ENCODE results near the gene CTCF.
"Not testable (repeated sequence)": the region's sequence is repeated elsewhere in the genome, so short reads cannot be mapped to it uniquely, and the experiment has no call there.

The CTCF gene

GRCh38 chr16:67530013-67530939 is 32.0 kb upstream of the CTCF start:
- H3K27ac ChIP-seq (ENCODE audit: low read length, poor library complexity, severe bottlenecking): peak overlapping the region; percentile 43
- peak overlapping the region; percentile 83 for H2AK5ac ChIP-seq (ENCODE audit: low read length, severe bottlenecking)
- H2BK15ac ChIP-seq (ENCODE audit: low read depth, poor library complexity, severe bottlenecking): peak overlapping the region; percentile 71
- H3K9me3 ChIP-seq (ENCODE audit: control insufficient read depth, low read length): no peaks in the 10 kb centered on the region
- peak overlapping the region; percentile 87 to 96 for H3K4me3 ChIP-seq (ENCODE audit: insufficient read depth in 1 of 2, low read depth in 1 of 2, low read length in 2 of 2)
- H3K36me3 ChIP-seq (ENCODE audit: control insufficient read depth in 1 of 2, insufficient read depth in 2 of 2, low read depth in 1 of 2, low read length in 2 of 2): peaks cover 3 to 12% of the 10 kb centered on the region in 2 experiments
- DNase-seq: peak; percentile 87
- H4K8ac ChIP-seq (ENCODE audit: low read length): peak overlapping the region; percentile 79
- H3K14ac ChIP-seq (ENCODE audit: low read length in 2 of 2): peak overlapping the region in 1 of 2 experiments; percentile 99
- peak overlapping the region; percentile 78 to 98 for H3K18ac ChIP-seq (ENCODE audit: low read depth in 1 of 2, low read length in 2 of 2)
- peak overlapping the region; percentile 83 for H4K91ac ChIP-seq (ENCODE audit: low read length)
- 8% methylated on average over 46 of the region's 48 CpGs for WGBS
- no peaks in the 10 kb centered on the region for H3K27me3 ChIP-seq (ENCODE audit: control insufficient read depth in 1 of 2, insufficient read depth in 1 of 2, low read length in 2 of 2)
- peaks cover 14% of the 10 kb centered on the region for H3K79me1 ChIP-seq (replicated peaks; ENCODE audit: low read length, poor library complexity, severe bottlenecking)
- peak overlapping the region; percentile 12 for H2BK5ac ChIP-seq (ENCODE audit: low read depth, low read length, poor library complexity, severe bottlenecking)
- H3K4me2 ChIP-seq (ENCODE audit: low read length, poor library complexity, severe bottlenecking): peak overlapping the region; percentile 97
- peak overlapping the region; percentile 94 to 99 for H3K4ac ChIP-seq (ENCODE audit: low read depth in 1 of 2, low read length in 2 of 2)
- H3K4me1 ChIP-seq (ENCODE audit: control insufficient read depth, insufficient read depth, low read depth, low read length): peaks cover 37% of the 10 kb centered on the region
- peak overlapping the region; percentile 89 for H2BK120ac ChIP-seq (ENCODE audit: low read depth, low read length)
- no peak overlapping the region for H2AFZ ChIP-seq (ENCODE audit: low read depth, low read length)
- peak overlapping the region in 1 of 2 experiments; percentile 96 for H3K23ac ChIP-seq (ENCODE audit: low read length in 2 of 2)
- peak overlapping the region; percentile 96 for H3K9ac ChIP-seq (ENCODE audit: low read length)
- peak overlapping the region; percentile 69 to 93 for H2BK12ac ChIP-seq (ENCODE audit: low read length in 2 of 2)

- Histone ChIP-seq H3K27me3 (ENCODE audit: control insufficient read depth in 1 of 2, insufficient read depth in 1 of 2, low read length in 2 of 2) (no peaks in the 10 kb centered on the region), H3K36me3 (ENCODE audit: control insufficient read depth in 1 of 2, insufficient read depth in 2 of 2, low read depth in 1 of 2, low read length in 2 of 2) (peaks cover 4 to 17% of the 10 kb centered on the region in 2 experiments), H3K4me1 (ENCODE audit: control insufficient read depth, insufficient read depth, low read depth, low read length) (peaks cover 40% of the 10 kb centered on the region), H3K4ac (ENCODE audit: low read depth in 1 of 2, low read length in 2 of 2) (no peak overlapping the region), H2AK5ac (ENCODE audit: low read length, severe bottlenecking) (peak overlapping the region; percentile 1), H3K18ac (ENCODE audit: low read depth in 1 of 2, low read length in 2 of 2) (no peak overlapping the region), H3K79me1 (replicated peaks; ENCODE audit: low read length, poor library complexity, severe bottlenecking) (peaks cover 20% of the 10 kb centered on the region), H4K91ac (ENCODE audit: low read length) (peak overlapping the region; percentile 76), H3K9ac (ENCODE audit: low read length) (peak overlapping the region; percentile 96), H3K14ac (ENCODE audit: low read length in 2 of 2) (no peak overlapping the region), H3K4me2 (ENCODE audit: low read length, poor library complexity, severe bottlenecking) (peak overlapping the region; percentile 97), H3K27ac (ENCODE audit: low read length, poor library complexity, severe bottlenecking) (peak overlapping the region; percentile 6), H2BK12ac (ENCODE audit: low read length in 2 of 2) (peak overlapping the region; percentile 21 to 69), H4K8ac (ENCODE audit: low read length) (peak overlapping the region; percentile 79), H3K23ac (ENCODE audit: low read length in 2 of 2) (no peak overlapping the region), H2AFZ (ENCODE audit: low read depth, low read length) (no peak overlapping the region), H2BK5ac (ENCODE audit: low read depth, low read length, poor library complexity, severe bottlenecking) (no peak overlapping the region), H2BK15ac (ENCODE audit: low read depth, poor library complexity, severe bottlenecking) (no peak overlapping the region), H3K9me3 (ENCODE audit: control insufficient read depth, low read length) (no peaks in the 10 kb centered on the region), H2BK120ac (ENCODE audit: low read depth, low read length) (no peak overlapping the region), H3K4me3 (ENCODE audit: insufficient read depth in 1 of 2, low read depth in 1 of 2, low read length in 2 of 2) (peak overlapping the region in 1 of 2 experiments; percentile 96)
- no peak for DNase-seq
- 97% methylated on average over 4 of the region's 4 CpGs for WGBS
These were observed 31.1 kb upstream of the CTCF start for GRCh38 chr16:67531247-67531646.

- no peak overlapping the region for H4K91ac ChIP-seq (ENCODE audit: low read length)
- H2BK15ac ChIP-seq (ENCODE audit: low read depth, poor library complexity, severe bottlenecking): no peak overlapping the region
- WGBS: 90% methylated on average over 9 of the region's 9 CpGs
- no peak for DNase-seq
- H3K27me3 ChIP-seq (ENCODE audit: control insufficient read depth in 1 of 2, insufficient read depth in 1 of 2, low read length in 2 of 2): no peaks in the 10 kb centered on the region
- H3K36me3 ChIP-seq (ENCODE audit: control insufficient read depth in 1 of 2, insufficient read depth in 2 of 2, low read depth in 1 of 2, low read length in 2 of 2): peaks cover 4 to 17% of the 10 kb centered on the region in 2 experiments
- H3K9me3 ChIP-seq (ENCODE audit: control insufficient read depth, low read length): no peaks in the 10 kb centered on the region
- H3K9ac ChIP-seq (ENCODE audit: low read length): no peak overlapping the region
- no peak overlapping the region for H2AFZ ChIP-seq (ENCODE audit: low read depth, low read length)
- no peak overlapping the region for H4K8ac ChIP-seq (ENCODE audit: low read length)
- no peak overlapping the region for H3K18ac ChIP-seq (ENCODE audit: low read depth in 1 of 2, low read length in 2 of 2)
- no peak overlapping the region for H2BK120ac ChIP-seq (ENCODE audit: low read depth, low read length)
- no peak overlapping the region for H2BK5ac ChIP-seq (ENCODE audit: low read depth, low read length, poor library complexity, severe bottlenecking)
- H2BK12ac ChIP-seq (ENCODE audit: low read length in 2 of 2): no peak overlapping the region
- no peak overlapping the region for H2AK5ac ChIP-seq (ENCODE audit: low read length, severe bottlenecking)
- no peak overlapping the region for H3K4me2 ChIP-seq (ENCODE audit: low read length, poor library complexity, severe bottlenecking)
- peaks cover 46% of the 10 kb centered on the region for H3K4me1 ChIP-seq (ENCODE audit: control insufficient read depth, insufficient read depth, low read depth, low read length)
- H3K27ac ChIP-seq (ENCODE audit: low read length, poor library complexity, severe bottlenecking): no peak overlapping the region
- no peak overlapping the region for H3K4me3 ChIP-seq (ENCODE audit: insufficient read depth in 1 of 2, low read depth in 1 of 2, low read length in 2 of 2)
- peaks cover 28% of the 10 kb centered on the region for H3K79me1 ChIP-seq (replicated peaks; ENCODE audit: low read length, poor library complexity, severe bottlenecking)
- no peak overlapping the region for H3K4ac ChIP-seq (ENCODE audit: low read depth in 1 of 2, low read length in 2 of 2)
- H3K23ac ChIP-seq (ENCODE audit: low read length in 2 of 2): no peak overlapping the region
- H3K14ac ChIP-seq (ENCODE audit: low read length in 2 of 2): no peak overlapping the region
These were observed 29.2 kb upstream of the CTCF start for GRCh38 chr16:67533024-67533560.

GRCh38 chr16:67533987-67534386 is 28.3 kb upstream of the CTCF start:
- Histone ChIP-seq H3K79me1 (replicated peaks; ENCODE audit: low read length, poor library complexity, severe bottlenecking) (peaks cover 30% of the 10 kb centered on the region), H3K4me1 (ENCODE audit: control insufficient read depth, insufficient read depth, low read depth, low read length) (peaks cover 51% of the 10 kb centered on the region), H3K36me3 (ENCODE audit: control insufficient read depth in 1 of 2, insufficient read depth in 2 of 2, low read depth in 1 of 2, low read length in 2 of 2) (peaks cover 4 to 20% of the 10 kb centered on the region in 2 experiments)
- H3K14ac ChIP-seq (ENCODE audit: low read length in 2 of 2); H2AK5ac ChIP-seq (ENCODE audit: low read length, severe bottlenecking); H2BK12ac ChIP-seq (ENCODE audit: low read length in 2 of 2); H2BK5ac ChIP-seq (ENCODE audit: low read depth, low read length, poor library complexity, severe bottlenecking); H3K4ac ChIP-seq (ENCODE audit: low read depth in 1 of 2, low read length in 2 of 2); H3K9me3 ChIP-seq (ENCODE audit: control insufficient read depth, low read length); H3K4me3 ChIP-seq (ENCODE audit: insufficient read depth in 1 of 2, low read depth in 1 of 2, low read length in 2 of 2); H2AFZ ChIP-seq (ENCODE audit: low read depth, low read length); H2BK15ac ChIP-seq (ENCODE audit: low read depth, poor library complexity, severe bottlenecking); H3K23ac ChIP-seq (ENCODE audit: low read length in 2 of 2); H2BK120ac ChIP-seq (ENCODE audit: low read depth, low read length); H4K8ac ChIP-seq (ENCODE audit: low read length); H3K4me2 ChIP-seq (ENCODE audit: low read length, poor library complexity, severe bottlenecking); H4K91ac ChIP-seq (ENCODE audit: low read length); DNase-seq; H3K9ac ChIP-seq (ENCODE audit: low read length); H3K27me3 ChIP-seq (ENCODE audit: control insufficient read depth in 1 of 2, insufficient read depth in 1 of 2, low read length in 2 of 2); H3K18ac ChIP-seq (ENCODE audit: low read depth in 1 of 2, low read length in 2 of 2); H3K27ac ChIP-seq (ENCODE audit: low read length, poor library complexity, severe bottlenecking): not testable (repeated sequence)
- WGBS: 97% methylated on average over 5 of the region's 6 CpGs

Data from mesenchymal stem cell (in vitro differentiated cells and primary cell).